GM21576 (cell line): Measurements from ENCODE around the gene IRF8.
"Not testable (repeated sequence)": the region's sequence is repeated elsewhere in the genome, so short reads cannot be mapped to it uniquely, and the experiment has no call there.

Experiments
- ATAC-seq: cut with Tn5 transposase; IDR thresholded peaks from one replicate; pipeline ENCODE4 v1.9.1; 2021; ENCODE audit warnings: mild to moderate bottlenecking, moderate library complexity; ENCODE audit not compliant: unreplicated experiment

IRF8 gene

DNA sequence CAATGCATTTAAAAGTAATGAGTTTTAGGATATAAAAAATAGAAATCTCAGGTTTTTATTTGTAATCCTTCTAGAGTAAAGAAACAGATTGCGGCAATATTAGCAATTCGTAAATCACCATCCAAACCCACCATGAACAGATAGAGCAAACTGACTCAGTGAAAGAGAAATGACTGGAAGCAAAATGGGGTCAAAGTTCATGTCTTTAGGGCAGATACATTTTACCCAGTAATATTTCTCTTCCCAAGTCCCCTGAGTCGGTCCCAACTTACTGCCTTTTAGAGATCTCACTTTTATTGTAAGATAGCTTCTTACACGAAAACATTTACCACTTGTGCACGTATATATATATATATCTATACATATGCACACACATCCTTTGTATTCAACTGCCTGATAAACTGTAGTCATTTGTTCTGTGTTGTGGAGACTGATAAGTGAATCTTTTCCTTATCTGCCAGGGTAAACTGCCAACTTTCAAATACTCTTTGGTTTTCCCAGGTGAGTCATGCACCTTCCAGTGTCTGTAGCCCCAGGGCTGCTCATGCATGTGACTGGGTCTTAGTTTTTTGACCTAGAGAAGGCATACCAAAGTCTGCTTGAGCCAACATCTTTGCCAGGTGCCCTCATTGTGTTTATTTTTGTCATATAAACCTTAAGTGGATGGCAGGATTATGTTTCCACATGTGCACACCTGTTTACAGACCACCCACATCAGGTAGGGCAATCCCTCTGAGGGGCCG lies 7.8 kb upstream of the IRF8 start:
- no peak for ATAC-seq

DNA sequence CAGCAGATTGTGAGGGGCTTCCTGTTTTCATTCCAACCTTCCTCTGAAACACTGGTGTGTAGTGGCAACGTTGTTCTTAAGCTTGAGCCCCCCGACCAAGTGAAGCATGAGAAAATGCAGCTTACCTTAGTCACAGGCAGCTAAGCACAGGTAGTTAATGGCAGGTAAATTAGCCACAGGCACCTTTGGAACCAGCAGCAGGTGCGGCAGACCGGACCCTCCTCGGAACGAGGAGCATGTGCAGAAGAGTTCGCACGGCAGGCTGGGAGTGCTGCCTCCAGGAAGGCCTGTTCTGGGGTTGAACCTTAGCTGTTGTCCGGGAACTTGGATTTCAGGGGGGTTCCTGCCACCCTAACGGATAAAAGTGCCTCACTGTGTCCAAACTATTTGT lies 7.2 kb upstream of the IRF8 start:
- no peak for ATAC-seq

DNA sequence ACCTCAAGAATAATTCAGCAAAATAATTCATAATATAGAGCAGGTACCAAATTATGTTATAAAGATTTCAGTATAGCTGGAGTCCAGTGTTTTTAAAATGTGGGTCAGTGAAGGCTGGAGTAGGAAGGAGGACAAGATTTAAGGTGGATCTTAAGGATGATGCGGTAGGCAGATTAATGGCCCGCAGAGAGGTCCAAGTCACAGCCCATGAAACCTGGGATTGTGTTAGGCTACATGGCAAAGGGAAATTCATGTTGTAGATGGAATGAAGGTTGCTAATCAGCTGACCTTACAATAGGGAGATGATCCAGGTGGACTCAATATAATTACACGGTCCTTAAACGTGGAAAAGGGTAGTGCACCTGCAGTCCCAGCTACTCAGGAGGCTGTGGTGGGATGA lies 6.2 kb upstream of the IRF8 start:
- no peak for ATAC-seq

DNA sequence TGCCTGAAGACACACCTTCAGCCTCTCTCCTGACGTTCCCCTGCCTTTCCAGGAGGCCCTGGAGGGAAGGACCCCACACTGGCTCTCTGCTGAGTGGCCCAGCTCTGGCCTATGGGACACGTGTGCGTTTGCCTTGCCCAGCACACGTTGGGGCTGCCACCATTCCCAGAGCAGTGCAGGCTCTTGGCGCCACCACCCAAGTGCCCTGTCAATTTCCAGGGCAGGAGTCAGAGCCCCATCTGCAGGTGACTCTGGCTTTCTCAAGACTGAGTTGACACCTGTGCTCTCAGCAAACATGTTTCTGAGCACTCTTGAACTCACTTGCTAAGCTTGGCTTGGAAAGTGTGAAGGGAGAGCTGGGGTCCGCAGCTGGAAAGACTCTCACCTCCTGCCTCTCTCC lies 4.7 kb upstream of the IRF8 start:
- no peak for ATAC-seq

DNA sequence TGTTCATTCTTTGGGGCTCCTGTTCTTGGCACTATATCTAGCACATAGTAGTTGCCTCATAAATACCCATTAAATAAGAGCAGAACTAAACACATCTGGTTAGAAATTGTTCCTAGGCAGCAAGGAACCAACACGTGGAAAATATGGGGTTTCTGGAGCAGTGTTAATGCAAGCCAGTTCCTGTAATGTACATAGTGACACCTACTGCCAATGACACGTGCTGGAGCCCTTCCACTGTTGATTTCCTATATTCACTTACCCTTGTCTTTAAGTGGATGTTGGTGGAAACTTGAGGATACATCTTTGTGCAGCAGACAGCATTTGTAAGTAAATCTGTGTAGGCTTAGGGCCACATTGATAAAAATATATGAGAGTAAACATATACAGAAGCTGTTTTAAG lies 1.6 kb upstream of the IRF8 start:
- ATAC-seq = no peak

DNA sequence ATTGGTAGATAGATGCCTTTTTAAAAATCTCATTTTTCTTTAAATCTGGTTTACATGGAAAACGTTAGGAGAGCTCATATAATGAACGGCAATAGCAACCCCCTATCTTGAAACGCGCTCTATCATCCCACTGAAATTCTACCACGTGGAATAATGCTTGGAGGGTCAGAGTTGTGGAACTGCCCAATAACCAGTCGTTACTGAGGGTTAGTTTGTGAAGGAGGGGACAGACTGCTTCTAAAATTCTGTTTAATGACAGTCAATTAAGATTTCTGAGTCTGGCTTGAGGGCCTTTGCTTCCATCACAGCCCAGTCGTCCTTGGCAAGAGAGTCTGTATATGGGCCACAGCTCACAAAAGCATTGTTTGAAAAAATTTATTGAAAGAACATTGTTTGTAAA lies 482 bp downstream of the IRF8 start:
- no peak for ATAC-seq

DNA sequence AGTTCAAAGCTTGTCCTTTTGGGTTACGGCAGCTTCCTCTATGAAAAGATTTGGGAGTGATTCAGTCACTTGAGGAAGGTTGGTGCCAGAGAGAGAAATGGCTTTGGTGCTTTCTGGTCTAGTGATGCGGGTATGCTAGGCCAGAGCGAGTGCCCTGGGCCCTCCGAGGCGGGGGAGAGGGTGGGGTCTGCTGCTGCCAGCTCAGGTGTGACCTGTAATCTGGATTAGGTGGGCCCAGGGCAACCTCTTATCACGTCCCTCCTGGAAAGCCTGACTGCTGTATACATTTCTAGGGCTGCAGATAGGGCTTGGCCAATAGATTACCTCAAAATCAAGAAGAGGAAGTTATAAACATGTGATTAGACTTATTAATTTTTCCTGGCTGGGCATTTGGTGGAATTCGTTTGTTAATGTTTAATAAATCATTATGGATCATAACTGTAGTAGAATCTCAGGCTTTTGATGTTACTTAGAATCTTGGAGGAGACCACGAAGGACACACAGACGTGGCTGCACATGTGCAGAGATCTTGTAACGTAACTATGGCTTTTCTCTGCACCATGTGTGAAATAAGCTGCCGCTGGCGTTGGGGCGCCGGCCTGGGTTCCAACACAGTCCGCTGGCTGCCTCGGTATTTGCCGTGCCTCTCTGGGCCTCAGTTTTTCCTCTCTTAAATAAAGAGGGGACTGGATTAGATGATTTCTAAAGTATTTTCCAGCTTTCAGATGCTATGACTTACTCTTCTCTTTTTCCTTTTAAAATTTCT lies 1.2 kb downstream of the IRF8 start:
- ATAC-seq = no peak

DNA sequence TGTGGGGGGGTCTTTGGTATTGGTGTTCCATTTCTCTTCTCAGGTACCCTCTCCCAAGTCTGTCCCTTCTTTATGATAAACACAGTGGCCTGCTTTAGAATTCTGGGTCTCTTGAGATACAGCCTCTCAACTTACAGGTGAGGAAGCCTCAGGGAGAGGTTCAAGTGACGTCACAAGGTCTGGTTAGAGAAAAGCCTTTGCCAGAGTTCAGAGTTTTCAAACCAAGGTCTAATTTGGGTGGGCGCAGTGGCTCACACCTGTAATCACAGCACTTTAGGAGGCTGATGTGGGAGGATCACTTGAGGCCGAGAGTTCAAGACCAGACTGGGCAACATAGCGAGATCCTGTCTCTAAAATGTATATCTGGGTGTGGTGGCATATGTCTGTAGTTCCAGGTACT lies 2.1 kb downstream of the IRF8 start:
- no peak for ATAC-seq

DNA sequence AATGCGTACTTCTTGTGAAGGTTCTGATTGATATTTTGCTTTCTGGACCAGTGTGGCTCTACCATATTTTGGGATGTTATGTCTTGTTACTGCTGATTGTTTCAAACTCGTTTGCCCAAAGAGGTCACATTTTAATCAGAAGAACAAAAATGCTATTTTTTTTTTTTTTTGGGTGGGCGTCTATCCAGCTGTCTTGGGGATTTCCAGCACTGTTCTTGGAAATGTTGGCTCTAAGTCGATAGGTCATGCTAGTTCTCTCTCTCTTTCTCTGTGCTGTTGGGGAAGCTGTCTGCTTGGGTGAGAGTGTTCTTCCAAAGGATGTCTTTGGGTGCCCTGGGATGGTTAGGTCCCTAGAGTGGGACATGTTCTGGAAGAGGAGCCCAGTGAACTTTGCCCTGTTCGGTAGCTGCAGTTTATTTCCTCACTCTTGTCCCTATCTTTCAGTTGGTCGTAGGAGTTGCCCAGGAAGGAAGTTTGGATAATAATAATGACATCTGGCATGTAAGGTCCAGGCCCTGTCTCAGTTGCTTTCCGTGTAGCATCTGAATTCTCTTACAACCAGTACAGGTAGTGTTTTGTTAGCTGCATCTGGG lies 2.9 kb downstream of the IRF8 start:
- no peak for ATAC-seq

DNA sequence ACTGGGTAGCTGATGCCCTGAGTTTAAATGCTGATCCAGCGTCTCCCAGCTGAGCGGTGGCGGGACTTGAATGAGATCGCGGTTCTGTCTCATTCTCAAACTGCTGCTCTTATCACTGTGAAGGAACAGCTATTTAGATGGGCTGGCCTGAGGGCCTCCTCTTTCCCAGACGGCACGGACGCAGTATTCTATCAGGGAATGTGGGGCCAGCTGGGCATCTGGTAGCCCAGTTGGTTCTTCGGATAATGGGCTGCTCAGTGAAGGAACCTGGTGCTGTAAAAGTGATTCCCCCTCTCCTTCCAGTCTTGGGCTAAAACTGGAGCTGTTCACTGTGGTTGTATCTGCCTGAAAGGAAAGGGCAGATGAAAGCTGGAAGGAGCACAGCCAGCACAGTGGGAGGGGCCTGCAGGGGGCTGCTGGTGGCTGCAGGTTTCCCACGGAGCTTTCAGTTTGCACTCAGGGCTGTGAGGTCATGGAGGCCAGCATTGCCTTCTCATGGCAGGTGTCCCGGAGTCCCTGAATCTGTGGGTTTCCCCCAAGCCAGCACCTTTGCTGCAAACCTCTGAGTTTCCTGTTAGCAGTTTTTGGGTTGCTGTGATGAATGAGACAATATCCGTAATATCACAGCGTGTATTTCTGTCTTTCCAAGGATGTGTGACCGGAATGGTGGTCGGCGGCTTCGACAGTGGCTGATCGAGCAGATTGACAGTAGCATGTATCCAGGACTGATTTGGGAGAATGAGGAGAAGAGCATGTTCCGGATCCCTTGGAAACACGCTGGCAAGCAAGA lies 3.6 kb downstream of the IRF8 start:
- ATAC-seq = peak; percentile 61

DNA sequence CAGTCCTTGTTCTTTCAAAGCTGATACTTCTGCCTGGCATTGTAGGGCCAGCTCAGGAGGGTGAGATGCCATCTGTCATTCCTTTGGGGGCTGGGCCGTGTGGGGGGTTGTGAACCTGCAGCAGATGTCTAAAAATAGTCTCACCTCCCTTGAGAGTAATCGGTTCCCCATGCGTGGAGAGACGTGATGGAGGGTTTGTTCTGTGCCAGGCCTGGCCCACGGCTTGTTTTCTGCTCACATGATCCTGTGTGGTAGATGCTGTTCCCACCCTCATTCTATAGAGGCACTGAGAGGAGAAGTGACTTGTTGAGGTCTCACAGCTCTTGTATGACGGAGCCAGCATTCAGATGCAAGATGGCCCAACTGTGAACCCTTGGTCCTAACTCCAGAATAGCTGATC lies 4.6 kb downstream of the IRF8 start:
- no peak for ATAC-seq

DNA sequence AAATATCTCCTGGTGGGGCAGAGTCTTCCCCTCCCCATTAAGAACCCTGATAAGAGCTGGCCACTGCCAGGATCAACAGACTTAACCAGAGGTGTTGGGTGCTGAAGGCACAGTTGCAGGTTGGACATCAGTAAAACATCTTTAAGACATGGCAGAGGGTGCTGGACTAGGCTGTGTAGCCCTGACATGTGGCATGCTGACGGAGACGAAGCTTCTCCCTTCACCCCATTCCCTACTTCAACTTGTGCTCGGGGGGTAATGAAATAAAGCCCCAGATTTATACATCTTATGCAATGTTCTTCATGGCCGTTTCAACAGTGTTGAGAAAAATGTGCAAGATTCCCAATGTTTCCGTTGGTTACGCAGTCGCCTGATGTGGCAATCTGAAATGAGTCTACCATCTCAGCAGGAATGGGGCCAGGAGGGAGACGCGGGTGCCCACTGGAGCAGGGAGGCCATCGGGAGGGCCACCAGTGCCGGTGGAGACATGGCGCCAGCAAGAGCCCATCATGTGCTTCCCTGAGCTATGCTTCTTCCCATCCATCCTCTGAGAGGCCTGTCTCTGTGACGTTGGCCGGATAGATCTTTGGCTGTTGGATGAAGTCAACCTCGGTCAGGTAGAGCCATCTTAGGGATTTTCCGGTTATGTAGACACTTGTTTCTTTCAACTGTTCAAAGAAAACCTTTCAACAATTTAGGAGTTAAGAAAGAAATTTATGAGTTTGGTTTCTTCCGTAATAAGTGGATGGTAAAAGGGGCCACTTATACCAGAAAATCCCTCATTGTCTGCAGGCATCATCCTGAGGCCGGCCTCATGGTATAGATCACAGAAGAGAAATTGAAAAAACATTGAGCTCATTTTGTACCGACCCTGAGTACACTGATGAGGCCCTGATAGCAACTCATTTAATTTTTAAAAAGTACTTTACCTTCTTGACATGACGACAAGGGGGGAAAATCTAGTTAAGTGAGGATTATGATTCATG lies 6.4 kb downstream of the IRF8 start:
- ATAC-seq = no peak

DNA sequence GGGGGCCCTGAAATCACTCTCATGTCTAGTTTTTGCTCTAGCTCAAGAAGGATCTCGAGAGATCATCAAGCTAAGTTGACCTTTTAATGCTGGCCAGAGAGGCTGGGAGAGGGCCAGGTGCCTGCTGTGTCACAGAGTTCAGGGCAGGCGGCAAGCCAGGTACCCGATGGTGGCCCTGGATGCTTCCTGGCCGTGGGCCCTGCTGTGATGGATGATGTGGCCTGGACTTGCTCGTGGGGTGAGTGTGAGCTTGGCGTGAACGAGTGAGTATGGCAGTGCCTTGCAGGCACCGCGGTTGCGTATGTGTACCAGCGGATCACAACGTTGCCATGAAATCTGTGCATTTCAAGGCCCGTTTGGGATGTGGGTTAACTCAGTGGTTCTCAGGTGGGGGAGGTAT lies 7.4 kb downstream of the IRF8 start:
- ATAC-seq = no peak

DNA sequence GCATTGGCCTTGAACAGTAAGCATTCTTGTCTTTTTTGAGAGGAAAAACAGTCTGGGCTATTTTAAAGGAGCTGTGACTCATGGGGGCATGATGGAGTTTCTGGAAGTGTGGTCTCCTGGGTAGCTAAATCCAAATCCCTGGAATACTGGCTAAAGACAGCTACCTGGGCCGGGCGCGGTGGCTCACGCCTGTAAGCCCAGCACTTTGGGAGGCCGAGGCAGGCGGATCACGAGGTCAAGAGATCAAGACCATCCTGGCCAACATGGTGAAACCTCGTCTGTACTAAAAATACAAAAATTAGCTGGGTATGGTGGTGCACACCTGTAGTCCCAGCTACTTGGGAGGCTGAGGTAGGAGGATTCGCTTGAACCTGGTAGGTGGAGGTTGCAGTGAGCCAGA lies 8.3 kb downstream of the IRF8 start:
- not testable (repeated sequence) for ATAC-seq

DNA sequence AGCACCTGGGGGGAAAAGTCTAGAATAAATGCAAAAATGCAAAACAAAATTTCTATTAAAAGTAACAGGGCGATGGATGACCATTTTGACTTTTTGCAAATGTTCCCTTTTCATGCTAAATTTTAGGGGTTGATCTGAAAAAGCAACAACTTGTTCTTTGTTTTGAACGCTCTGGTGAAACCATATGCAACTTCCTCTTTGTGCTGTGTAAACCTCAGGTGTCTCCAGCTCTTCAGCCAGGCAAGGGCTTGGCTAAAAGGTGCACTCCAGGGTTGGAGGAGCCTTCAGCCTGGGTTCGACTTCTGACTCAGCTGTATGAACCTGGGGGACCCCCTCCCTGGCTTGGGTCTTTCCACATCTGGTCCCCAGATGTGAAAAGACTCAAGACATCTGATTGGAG lies 9.5 kb downstream of the IRF8 start:
- peak; percentile 48 for ATAC-seq

DNA sequence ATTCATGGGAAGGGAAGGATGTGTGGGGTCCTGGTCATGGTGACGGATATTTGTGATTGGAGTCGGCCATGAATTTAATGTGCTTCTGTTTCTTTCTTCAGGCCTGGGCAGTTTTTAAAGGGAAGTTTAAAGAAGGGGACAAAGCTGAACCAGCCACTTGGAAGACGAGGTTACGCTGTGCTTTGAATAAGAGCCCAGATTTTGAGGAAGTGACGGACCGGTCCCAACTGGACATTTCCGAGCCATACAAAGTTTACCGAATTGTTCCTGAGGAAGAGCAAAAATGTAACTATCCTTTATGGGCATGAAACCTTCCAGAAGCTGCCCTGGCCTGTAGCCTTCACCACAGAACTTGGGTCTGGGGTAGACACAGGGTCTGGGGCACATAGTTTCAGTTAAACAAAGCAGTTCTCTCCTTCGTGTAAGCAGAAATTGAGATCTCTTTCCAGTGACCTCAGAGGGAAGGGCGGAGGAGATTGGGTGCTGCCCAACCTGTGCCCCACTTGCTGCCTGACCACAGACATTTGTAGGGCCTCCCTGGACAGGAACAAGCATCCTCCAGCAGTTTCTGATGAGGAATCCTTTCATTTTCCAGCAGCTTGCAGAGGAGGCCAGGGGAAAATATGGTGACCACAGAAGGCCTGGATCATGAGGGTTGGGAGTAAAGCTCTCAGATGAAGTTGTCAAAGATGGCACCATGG lies 10.1 kb downstream of the IRF8 start:
- no peak for ATAC-seq

DNA sequence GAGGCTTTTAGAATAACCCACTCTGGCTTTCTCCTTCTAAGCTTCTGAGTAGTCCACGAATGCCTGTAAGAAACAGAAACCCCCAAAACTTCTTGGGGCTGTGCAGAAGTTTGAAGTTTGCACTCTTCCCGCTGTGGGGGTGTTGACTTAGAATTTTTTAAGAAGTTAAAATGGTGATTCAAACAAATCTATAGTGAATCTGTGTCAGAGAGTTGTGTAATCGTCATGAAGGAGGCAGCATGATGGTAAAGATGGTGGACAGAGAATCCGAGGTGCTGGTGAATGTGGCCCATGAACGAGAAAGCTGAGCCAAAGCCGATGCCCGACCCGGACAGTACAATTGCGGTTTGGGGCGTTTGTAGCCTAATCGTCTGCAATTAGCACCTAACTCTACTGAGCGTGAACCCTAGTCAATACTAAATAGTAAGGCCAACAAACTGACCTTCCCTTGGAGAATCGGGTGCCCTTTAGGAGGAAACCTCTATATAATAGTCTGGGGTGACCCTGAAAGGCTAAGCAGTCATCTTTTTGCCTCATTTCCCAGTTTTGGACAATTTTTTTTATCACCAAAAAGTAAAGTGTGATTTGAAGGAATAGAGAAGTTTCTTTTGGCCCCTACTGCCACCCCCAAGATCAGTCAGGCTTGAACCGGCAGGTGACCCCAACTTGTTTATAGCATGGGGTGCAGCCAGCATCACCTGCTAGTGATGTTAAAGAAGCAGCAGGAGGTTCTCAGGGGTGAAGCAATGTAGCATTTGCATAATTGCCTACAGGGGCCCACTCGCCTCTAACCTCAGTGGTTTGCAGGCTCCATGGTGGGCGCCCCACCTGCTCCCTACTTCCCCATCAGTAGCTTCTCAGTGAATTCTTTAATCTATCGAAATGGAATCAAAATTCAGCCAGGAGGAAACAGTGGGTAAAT lies 11.2 kb downstream of the IRF8 start:
- no peak for ATAC-seq

DNA sequence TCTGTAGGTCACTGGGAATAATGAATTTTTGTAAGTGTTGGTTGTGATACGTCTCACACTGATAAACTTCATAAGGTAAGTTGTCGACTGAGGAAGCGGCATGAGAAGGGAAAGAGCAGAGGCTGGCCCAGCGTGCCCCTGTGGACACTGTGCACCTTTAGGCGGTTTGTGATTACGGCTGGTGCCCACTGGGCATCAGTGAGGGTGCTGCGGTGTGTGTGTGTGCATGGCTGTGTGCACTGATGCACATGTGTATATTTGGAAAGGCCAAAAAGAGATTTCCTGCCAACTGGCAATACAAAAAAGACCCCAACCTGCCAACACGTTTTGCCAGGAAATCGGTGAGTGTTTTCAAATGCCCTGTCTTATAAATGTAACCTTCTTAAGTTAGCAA lies 11.9 kb downstream of the IRF8 start:
- ATAC-seq = no peak
